Erythroblast (primary cell): Measurements from ENCODE around the gene RTN4R.

Experiments
- GATA1 ChIP-seq: IDR thresholded peaks from 2 replicates; pipeline ENCODE4 v1.6.1; 2011; ENCODE audit warnings: low read depth, mild to moderate bottlenecking, control low read depth, low read length, moderate library complexity
- POLR2A ChIP-seq: IDR thresholded peaks from 2 replicates; pipeline ENCODE4 v1.6.1; 2011; ENCODE audit warnings: mild to moderate bottlenecking, low read length

- TF ChIP-seq POLR2A (no peak), GATA1 (no peak)
Observed at GRCh38 chr22:20222764-20223420, 45.2 kb downstream of the RTN4R start.
